Activated T-helper 9 cell treated with anti-CD3 and anti-CD28 coated beads, Interleukin-2, amount 50 U/mL, for 16 hours (primary cell): ENCODE results near the gene TMEM86A.

Source experiments
- DNase-seq: peaks from one replicate; pipeline ENCODE4 v3.0.0-alpha.2; 2020; ENCODE audit warnings: low read depth

TMEM86A gene

GRCh38 chr11:18700375-18700774 lies 1.8 kb downstream of the TMEM86A start:
- no peak for DNase-seq

GRCh38 chr11:18700872-18701271 lies 2.3 kb downstream of the TMEM86A start:
- DNase-seq: no peak

- no peak for DNase-seq
Measured at GRCh38 chr11:18701614-18702216, 3.1 kb downstream of the TMEM86A start.

GRCh38 chr11:18703001-18703763 lies 4.6 kb downstream of the TMEM86A start:
- no peak for DNase-seq

GRCh38 chr11:18704045-18704645 lies 5.6 kb downstream of the TMEM86A start:
- no peak for DNase-seq

- no peak for DNase-seq
Measured at GRCh38 chr11:18704698-18705097, 6.1 kb downstream of the TMEM86A start.

- no peak for DNase-seq
Measured at GRCh38 chr11:18705651-18706281, 7.2 kb downstream of the TMEM86A start.

GRCh38 chr11:18706330-18707243 lies 8.0 kb downstream of the TMEM86A start:
- no peak for DNase-seq

- no peak for DNase-seq
Measured at GRCh38 chr11:18707811-18708340, 9.3 kb downstream of the TMEM86A start.

GRCh38 chr11:18709414-18709813 lies 10.8 kb downstream of the TMEM86A start:
- DNase-seq: no peak

- DNase-seq: no peak
Measured at GRCh38 chr11:18710545-18710944, 12.0 kb downstream of the TMEM86A start.

- no peak for DNase-seq
Measured at GRCh38 chr11:18713646-18714442, 15.3 kb downstream of the TMEM86A start.

- DNase-seq: no peak
Measured at GRCh38 chr11:18714443-18714780, 15.8 kb downstream of the TMEM86A start.

GRCh38 chr11:18715476-18715875 lies 16.9 kb downstream of the TMEM86A start:
- DNase-seq: no peak

GRCh38 chr11:18720091-18720807 lies 21.7 kb downstream of the TMEM86A start:
- no peak for DNase-seq

- DNase-seq: peak; percentile 77
Measured at GRCh38 chr11:18720808-18721560, 22.4 kb downstream of the TMEM86A start.

- DNase-seq: peak; percentile 27
Measured at GRCh38 chr11:18721561-18722292, 23.1 kb downstream of the TMEM86A start.

- DNase-seq: no peak
Measured at GRCh38 chr11:18722293-18722637, 23.7 kb downstream of the TMEM86A start.

- DNase-seq: no peak
Measured at GRCh38 chr11:18723991-18724390, 25.4 kb downstream of the TMEM86A start.
